Measurements from ENCODE around the gene TTC33.
"Not testable (repeated sequence)": the region's sequence is repeated elsewhere in the genome, so short reads cannot be mapped to it uniquely, and the experiment has no call there.

Gene TTC33, protein sequence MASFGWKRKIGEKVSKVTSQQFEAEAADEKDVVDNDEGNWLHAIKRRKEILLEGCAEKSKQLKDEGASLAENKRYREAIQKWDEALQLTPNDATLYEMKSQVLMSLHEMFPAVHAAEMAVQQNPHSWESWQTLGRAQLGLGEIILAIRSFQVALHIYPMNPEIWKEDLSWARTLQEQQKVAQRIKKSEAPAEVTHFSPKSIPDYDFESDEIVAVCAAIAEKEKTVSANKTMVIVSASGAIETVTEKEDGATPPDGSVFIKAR

DNA sequence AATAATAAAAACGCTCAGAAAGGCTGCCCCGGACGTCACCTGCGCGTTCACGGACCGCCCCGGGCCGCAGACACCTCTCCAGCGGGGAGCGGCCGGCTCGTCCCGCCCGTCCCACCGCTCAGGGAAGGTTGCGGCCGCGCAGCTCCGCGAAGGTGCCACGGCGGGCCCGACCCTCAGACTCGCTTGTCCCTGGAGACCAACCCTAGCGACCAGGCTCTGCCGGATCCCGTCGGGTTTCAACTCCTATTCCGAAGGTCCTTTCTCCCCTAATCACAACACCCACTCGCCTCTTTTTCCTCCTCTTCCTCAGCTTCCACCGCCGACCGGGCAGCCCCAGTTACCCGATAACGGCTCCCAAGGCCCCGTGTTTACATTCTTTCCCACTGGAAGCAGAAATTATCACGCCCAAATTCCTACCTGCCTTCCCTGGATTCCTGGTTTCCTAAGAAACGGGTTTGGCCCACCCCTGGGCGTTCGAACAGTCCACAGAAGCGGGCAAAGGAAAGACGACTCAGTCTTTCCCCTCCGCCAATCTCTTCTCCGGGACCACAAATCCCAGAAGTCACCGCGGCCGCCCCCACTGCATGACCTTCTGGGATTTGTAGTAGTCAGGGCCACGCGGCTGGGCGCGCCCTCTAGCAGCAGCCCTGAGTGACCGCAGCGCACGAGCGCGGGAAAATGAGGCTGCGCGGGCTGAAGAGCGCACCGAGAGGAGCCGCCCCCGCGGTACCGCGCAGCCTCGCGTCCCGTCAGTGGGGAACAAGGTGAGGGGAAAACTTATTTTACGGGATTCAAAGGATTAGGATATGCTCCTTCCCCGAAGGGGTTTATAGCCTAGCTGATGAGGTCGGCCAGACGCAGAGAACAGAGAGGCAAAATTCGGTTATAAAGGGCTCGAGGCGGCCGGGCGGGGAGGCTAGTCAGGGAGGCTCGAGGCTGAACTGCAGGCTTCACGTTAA is at the start of gene TTC33:
Gene TTC33, minus strand, starts transcription at position 555 of the 959 bp plus-strand sequence. CDS start 8,943 bp downstream, outside the sequence.
- peak; percentile 96 for DNase-seq

DNA sequence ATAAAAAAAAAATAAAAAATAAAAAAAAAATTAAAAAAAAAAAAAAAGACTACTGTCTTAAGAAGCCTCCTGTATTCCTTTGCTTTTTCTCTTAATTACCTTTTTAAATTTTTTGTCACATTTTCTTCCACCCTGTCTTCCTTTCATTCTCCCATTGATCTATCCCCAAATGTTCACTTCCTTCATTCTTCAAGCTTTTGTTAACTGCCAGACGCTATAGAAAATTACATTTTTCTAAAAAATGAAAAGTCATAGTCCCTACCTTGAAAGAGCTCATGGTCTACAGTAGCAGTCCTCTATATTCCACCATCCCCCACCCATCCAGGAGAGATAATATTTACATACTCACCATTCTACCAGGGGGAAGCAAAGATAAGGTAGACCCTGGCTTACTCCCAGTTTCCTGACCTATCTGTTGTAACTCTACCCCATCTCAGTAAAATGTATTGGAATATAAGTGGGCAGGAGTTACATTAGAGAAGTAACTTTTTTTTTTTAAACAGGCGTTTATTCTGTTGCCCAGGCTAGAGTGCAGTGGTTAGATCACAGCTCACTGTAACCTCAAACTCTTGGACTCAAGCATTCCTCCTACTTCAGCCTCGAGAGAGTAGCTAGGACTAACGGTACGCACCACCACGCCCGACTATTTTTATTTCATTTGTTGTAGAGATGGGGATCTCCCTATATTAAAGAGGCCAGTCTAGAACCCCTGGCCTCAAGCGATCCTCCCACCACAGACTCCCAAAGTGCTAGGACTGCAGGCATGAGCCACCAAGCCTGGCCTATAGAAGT is 46.2 kb upstream of the TTC33 start:
- DNase-seq: no peak

DNA sequence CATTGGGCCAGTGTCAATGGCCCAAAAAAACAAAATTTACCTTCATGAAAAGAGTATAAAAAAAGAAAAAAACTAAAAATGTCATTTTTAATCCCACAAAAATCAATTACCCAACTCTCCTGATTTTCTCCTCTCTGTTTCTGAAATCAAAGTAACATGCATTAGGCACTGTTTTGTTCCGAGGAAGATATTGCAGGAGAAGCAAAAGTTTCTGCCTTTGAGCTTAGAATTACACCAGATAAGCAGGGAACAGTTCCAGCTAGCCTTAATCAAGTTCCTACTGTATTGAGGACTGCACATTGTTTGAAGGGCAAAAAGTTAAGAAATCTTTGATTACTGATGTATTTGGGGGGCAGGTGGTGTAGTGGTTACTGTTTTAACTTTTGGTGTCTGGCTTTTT is 43.5 kb upstream of the TTC33 start:
- no peak for DNase-seq

DNA sequence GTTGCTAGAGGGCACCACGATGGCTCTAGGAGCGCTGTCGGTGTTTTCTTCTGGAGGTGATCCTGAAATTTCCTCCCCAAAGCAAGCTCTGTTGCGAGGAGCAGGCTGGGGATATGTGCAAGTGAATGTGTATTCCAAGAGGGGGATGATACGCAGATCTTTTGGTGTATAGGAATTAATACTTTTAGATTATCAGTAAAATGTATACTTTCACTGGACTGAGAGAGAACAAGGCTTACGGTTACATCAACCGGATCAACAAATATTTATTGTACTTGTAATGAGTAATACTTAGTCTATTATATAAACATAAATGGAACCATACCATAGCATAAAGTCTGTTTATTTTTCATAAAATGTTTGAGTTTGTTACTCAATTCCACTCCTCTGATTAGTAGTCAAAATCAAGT is 43.0 kb upstream of the TTC33 start:
- DNase-seq: no peak

DNA sequence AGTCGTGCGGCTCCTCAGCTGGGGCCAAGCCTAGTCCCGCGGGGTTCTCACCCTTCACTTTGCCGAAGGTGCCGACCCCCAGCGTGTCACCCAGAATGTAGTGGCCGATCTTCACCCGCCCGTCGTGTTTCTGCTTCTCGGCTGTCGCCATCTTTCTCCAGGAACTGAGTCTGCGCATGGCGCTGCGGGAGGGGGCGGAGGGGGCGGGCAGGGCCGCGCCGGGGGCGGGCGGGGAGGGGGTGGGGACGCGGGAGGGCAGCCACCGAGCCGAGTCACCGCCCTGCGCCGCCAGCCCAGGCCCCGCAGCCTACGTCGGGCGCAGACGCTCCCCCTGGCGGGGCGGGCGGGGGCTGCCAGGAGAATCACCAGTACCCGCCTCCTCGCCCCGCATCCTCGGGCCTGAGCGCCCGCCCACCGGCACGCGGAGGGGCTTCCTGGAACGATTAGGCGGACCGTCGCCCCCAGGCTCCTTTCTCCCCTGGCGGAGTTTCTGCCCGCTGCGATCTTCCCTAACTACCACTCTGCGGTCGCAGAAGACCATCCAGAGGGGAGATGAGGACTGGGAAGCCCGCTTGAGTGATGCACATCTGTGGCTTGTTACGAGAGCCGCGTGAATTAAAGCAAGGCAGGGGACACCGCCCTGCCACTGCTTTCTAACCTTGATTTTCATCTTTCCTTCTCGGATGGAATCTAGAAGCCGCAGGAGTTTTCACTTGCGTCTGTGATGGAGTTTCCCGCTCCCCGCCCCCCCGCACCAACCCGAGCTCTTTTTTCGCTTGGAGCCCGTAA is 42.4 kb upstream of the TTC33 start, which contains the start of gene PRKAA1:
Gene PRKAA1, minus strand, starts transcription at position 363 of the 789 bp plus-strand sequence. Its CDS starts 185 bp downstream, at position 178.
- peak; percentile 92 for DNase-seq

DNA sequence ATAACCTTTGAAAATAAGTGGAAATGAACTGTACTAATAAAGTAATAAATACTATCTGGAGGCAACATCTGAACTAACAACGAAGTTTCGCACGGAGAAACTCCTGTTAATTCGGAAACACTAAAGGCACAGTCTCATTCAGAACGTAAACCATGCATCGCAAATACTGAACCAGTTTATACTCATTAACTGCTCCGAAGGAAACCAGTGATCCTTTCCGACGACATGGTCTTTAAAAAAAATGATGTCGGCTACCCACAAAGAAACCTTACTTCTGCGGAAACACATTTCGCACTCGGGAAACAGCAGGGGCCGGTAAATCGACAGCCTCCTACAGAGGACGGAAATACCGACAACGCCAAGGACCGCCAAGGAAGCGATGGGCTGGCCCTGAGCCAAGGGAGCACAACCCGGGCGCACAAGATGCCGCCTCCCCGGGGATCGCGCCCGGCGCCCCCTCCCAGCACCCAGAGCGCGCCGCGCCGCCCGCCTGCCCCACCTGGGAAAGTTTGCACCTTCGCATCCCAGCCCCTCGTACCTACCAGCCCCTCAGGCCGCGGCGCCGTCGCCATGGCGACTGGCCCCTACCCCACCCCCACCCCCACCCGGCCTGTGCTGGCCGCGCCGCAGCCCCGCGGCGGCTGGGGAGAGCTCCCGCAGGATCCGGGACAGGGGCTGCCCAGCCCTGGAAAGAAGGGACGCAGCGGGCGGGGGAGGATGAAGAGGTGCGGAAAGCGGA is 41.7 kb upstream of the TTC33 start:
- DNase-seq: peak; percentile 88

DNA sequence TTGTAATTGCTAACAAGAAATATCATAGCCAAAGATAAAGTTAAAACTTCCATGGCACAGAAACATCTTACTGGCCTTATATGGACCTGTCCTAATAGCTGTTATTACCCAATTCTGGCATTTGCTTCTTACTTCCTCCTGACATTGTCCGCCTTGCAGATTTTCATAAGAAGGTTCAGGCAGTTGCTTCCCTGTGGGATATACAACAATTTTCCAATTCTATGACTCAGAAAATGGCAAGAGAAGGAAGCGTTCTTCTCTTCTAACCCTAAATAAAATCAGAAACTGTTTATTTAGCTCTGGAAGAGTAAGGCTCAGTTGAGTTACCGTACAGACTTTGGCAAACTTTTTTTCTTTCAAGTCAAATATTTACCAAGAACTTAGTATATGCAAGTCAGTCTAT is 40.7 kb upstream of the TTC33 start:
- no peak for DNase-seq

DNA sequence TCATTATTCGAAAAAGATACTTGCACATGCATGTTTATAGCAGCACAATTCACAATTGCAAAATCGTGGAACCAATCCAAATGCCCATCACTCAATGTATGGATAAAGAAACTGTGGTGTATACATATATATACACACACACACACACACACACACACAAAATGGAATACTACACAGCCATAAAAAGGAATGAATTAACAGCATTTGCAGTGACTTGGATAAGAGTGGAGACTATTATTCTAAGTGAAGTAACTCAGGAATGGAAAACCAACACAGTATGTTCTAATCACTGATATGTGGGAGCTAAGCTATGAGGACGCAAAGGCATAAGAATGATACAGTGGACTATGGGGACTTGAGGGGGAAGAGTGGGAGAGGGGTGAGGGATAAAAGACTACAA is 39.1 kb upstream of the TTC33 start:
- DNase-seq: not testable (repeated sequence)

DNA sequence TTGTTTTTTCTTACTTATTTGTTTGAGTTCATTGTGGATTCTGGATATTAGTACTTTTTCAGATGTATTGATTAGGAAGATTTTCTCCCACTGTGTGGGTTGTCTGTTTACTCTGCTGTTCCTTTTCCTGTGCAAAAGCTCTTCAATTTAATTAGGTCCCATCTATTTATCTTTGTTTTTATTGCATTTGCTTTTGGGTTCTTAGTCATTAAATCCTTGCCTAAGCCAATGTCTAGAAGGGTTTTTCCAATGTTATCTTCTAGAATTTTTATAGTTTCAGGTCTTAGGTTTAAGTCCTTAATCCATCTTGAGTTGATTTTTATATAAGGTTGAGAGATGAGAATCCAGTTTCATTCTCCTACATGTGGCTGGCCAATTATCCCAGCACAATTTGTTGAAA is 38.6 kb upstream of the TTC33 start:
- not testable (repeated sequence) for DNase-seq

DNA sequence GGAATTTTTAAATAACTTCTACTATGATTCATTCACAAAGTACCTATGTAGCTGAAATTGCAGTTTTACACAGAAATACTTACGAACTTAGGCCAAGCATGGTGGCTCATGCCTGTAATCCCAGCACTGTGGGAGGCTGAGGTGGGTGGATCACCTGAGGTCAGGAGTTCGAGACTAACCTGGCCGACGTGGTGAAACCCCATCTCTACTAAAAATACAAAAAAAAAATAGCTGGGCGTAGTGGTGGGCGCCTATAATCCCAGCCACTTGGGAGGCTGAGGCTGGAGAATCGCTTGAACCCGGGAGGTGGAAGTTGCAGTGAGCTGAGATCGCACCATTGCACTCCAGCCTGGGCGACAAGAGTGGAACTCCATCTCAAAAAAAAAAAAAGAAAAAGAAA is 36.9 kb upstream of the TTC33 start:
- DNase-seq: not testable (repeated sequence)

DNA sequence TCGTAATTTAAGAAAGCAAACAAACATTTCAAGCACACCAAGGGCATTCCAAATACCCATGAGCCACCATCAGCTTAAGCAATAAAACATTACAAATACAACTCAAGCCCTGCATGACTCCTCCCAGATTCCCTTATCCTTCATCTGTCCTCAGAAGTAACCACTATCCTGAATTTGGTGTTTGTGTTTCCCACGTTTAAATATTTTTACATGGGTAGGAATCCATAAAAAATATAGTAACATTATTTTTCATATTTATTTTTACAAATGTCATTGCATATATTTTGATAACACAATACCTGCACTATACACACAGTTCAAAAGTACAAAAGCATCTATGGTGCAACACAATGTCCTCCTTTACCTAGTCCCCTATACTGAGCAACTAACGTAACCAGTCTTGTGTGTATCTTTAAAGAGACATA is 36.0 kb upstream of the TTC33 start:
- no peak for DNase-seq

DNA sequence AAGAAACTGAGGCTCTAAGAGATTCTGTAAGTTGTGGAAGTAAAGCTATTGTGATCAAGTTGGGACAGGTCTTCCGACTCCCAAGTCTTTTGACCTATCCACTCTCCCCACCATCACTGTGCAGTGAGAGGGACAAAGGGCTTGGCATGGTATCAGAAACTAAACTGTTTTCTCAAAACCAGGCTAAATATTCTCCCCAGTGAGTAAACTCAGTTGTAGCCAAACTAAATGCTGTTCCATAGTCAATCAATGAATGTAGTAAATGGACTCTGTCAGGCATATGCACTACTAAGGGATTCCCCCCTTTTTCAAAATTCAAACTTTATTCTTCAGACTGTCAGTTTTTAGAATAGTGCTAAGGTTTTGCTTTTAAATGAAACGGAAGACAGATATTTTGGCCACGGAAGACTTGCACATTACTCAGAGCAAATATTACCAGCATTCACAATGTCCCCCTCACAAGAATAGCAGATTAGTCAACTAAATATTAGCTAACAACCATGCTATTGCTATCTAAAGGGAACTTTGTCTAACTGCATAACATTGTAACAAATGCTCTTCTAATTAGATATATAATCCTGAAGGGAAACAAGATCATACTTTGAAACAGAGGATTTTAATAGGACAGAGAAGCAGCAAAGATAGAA is 35.3 kb upstream of the TTC33 start:
- DNase-seq: no peak

DNA sequence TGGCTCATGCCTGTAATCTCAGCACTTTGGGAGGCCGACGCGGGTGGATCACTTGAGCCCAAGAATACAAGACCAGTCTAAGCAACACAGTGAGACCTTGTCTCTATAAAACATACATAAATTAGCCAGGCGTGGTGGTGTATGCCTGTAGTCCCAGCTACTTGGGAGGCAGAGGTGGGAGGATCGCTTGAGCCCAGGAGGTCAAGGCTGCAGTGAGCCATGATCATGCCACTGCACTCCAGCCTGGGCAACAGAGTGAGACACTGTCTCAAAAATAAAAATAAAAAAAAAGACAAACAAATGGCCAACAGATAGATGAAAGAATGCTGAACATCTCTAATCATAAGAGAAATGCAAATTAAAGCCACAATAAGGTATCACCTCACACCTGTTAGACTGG is 33.2 kb upstream of the TTC33 start:
- not testable (repeated sequence) for DNase-seq

DNA sequence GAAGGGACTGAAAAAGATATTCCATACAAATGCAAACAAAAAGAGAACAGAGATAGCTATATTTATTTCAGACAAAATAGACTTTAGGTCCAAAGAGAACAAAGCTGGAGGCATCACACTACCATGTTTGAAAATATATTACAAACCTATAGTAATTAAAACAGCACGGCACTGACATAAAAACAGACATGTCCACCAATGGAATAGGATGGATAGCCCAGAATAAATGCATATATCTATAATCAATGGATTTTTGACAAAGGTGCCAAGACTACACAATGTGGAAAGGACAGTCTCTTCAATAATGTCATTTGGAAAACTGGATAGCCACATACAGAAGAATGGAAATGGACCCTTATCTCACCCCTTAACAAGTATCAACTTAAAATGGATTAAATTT is 32.2 kb upstream of the TTC33 start:
- DNase-seq: no peak

DNA sequence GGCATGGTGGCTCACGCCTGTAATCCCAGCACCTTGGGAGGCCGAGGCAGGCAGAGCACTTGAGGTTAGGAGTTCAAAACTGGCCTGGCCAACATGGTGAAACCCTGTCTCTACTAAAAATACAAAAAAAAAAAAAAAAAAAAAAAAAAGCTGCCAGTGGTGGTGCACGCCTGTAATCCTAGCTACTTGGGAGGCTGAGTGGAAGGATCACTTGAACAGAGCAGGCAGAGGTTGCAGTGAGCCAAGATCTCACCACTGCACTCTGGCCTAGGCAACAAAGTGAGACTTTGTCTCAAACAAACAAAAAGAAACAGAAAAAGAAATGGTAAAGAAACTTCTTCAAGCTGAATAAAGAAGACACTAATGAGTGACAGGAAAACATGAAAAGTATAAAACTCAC is 30.9 kb upstream of the TTC33 start:
- not testable (repeated sequence) for DNase-seq

DNA sequence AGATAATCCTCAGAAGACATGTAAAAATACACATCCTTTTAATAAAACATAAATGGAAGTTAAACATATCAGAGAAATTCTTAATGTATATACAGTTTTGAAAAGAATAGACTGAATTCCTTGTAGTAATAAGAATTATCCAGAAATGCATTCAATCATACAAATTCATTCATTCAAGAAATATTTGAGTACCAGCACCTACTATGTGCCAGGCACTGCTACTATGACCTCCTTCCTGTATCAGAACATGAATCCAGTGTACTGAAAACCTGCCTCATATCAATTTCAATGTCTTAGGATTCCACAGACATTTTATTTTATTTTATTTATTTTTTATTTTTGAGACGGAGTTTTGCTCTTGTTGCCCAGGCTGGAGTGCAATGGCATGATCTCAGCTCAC is 29.2 kb upstream of the TTC33 start:
- no peak for DNase-seq

DNA sequence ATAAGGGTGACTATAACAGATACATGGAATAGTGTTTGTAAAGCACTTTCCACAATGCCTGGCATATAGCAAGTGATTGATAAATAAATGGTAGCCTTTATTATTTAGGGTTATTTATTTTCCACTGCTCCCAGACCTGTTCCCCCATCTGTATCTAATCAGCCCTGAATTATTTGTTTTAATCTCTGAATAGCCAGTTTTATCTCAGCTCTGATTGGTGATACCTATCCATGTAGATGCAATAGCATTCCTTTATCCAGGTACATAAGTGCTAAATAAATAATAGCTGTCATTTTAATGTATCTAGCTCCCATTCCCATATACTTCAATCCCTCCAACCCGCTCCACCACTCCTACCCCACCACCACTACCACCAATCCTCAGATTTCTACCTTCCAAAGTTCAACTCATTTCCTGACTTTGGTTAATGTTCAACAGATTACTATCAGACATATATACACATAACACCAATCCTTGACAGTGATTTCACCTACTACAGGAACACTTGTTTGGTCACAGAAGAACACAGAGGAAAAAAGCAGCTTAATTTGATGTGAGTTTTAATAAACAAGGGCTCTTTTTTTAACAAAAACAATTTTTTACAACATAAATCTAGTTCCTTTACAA is 28.4 kb upstream of the TTC33 start:
- no peak for DNase-seq

DNA sequence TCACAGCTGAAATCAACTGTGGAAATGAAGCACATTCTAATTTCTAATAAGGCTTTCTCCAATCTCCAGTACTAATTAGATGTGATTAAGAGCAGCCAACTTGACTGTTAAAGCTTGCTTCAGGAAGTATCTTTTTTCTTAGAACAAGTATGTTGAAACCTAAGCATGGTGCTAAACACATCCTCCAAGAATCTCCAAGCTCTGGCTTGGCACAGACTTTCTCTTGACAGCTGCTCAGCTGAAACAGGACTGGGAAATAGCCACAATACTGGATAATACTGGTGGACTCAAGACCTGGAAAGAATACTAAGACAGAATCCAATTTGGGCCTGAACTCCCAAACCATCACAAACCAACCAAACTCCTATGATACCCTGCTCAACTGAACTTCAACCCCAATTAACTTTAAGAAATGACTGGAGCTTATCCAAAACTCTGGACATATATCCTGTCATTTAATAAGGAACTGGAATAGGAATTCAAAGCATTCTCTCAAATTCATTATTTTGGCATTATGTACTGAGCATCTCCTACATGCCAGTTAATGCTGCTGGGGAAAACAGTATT is 26.2 kb upstream of the TTC33 start:
- DNase-seq: no peak

DNA sequence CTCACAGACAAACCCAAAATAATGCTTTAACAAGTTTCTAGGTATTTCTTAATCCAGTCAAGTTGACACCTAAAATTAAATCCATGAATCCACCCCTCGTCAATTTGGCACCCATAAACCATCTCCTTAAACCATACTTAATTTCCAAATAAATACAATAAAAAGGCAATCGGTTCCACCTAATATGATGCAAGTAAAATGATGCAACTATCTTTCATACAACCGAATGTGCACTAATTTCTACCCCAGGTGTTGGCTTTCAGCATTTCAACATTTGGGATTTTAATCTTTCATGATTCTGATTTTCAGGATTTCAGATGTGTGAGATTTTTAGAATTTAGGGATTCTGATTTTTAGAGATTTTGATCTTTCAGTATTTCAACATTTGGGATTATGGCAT is 25.1 kb upstream of the TTC33 start:
- DNase-seq: no peak

DNA sequence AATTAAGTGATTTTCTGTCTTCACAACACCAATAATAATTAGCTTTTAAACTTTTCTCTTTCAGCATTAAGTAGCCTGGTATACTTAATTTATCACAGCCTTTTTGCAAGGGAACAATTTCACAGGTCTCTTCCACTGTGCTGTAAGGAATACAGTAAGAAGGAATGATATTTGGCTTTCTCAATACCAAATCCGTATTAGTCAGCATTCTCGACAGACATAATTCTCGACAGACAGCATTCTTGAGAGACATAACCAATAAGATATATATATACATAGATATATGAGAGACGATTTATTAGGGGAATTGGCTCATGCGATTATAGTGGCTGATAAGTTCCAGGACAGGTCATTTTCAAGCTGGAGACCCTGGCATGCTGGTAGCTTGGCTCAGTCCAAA is 24.4 kb upstream of the TTC33 start:
- DNase-seq: no peak

Data from NCI-H2171 (cell line).